ENCODE results near the gene PRRT1. TPM values are rescaled to one million over a fixed set of nuclear protein-coding genes. Genes with fewer than 3 reads are reported as not detected.

Gene PRRT1
- total and polyA plus RNA-seq, 4 donors, result 0.08 to 0.24 (median 0.19) TPM; not detected in 1

GRCh38 chr6:32131439-32131948 is 20.2 kb downstream of the PRRT1 start:
- H3K4me3 ChIP-seq (ENCODE audit: low read depth in 1 of 3, low read length in 3 of 3), result no peak overlapping the region
- H3K27ac ChIP-seq (ENCODE audit: low read depth in 1 of 2, low read length in 2 of 2), result no peak overlapping the region
- H3K4me1 ChIP-seq (ENCODE audit: control insufficient read depth in 4 of 4, insufficient read depth in 4 of 4, low read length in 3 of 4), result peaks cover 3 to 28% (median 24%) of the 10 kb centered on the region in 4 donors
- no peak overlapping the region for H3K9ac ChIP-seq (ENCODE audit: low read depth in 1 of 2, low read length in 2 of 2)
- DNase-seq (ENCODE audit: low spot score), result no peak
- no peaks in the 10 kb centered on the region for H3K9me3 ChIP-seq (ENCODE audit: control insufficient read depth in 4 of 4, low read length in 3 of 4)
- TF ChIP-seq ATF3 (IDR thresholded peaks at IDR 0.05) (no peak), HNF4G (IDR thresholded peaks at IDR 0.05) (no peak)
- H3K36me3 ChIP-seq (ENCODE audit: control insufficient read depth in 4 of 4, insufficient read depth in 3 of 4, low read depth in 1 of 4, low read length in 3 of 4), result no peaks in the 10 kb centered on the region
- WGBS, result 85% methylated on average over 14 of the region's 14 CpGs
- no peaks in the 10 kb centered on the region for H3K27me3 ChIP-seq (ENCODE audit: control insufficient read depth in 4 of 4, insufficient read depth in 4 of 4, low read length in 3 of 4)

- Histone ChIP-seq H3K9ac (ENCODE audit: low read depth in 1 of 2, low read length in 2 of 2) (peak overlapping the region in 1 of 2 donors; percentile 56), H3K9me3 (ENCODE audit: control insufficient read depth in 4 of 4, low read length in 3 of 4) (no peaks in the 10 kb centered on the region), H3K4me1 (ENCODE audit: control insufficient read depth in 4 of 4, insufficient read depth in 4 of 4, low read length in 3 of 4) (peaks cover 3 to 28% (median 24%) of the 10 kb centered on the region in 4 donors), H3K36me3 (ENCODE audit: control insufficient read depth in 4 of 4, insufficient read depth in 3 of 4, low read depth in 1 of 4, low read length in 3 of 4) (peaks cover 2 to 9% (median 8%) of the 10 kb centered on the region in 4 donors), H3K4me3 (ENCODE audit: low read depth in 1 of 3, low read length in 3 of 3) (peak overlapping the region; percentile 62 to 71 (median 65)), H3K27ac (ENCODE audit: low read depth in 1 of 2, low read length in 2 of 2) (peak overlapping the region; percentile 93), H3K27me3 (ENCODE audit: control insufficient read depth in 4 of 4, insufficient read depth in 4 of 4, low read length in 3 of 4) (no peaks in the 10 kb centered on the region)
- DNase-seq (ENCODE audit: low spot score), result no peak
- 41% methylated on average over 22 of the region's 22 CpGs for WGBS
- TF ChIP-seq ATF3 (IDR thresholded peaks at IDR 0.05) (no peak), CTCF (IDR thresholded peaks at IDR 0.05; ENCODE audit: low read depth, low read length, missing input control) (no peak), GABPA (IDR thresholded peaks at IDR 0.05 in 1 of 2, conservative IDR thresholded peaks at IDR 0.05 in 1 of 2) (no peak), HNF4A (conservative IDR thresholded peaks at IDR 0.05) (peak in 1 of 2 donors; percentile 9)
Observed at GRCh38 chr6:32129297-32130088, 22.2 kb downstream of the PRRT1 start.

GRCh38 chr6:32128751-32129296 is 22.9 kb downstream of the PRRT1 start:
- 91% methylated on average over 13 of the region's 13 CpGs for WGBS
- Histone ChIP-seq H3K36me3 (ENCODE audit: control insufficient read depth in 4 of 4, insufficient read depth in 3 of 4, low read depth in 1 of 4, low read length in 3 of 4) (peaks cover 2 to 12% (median 10%) of the 10 kb centered on the region in 4 donors), H3K9me3 (ENCODE audit: control insufficient read depth in 4 of 4, low read length in 3 of 4) (no peaks in the 10 kb centered on the region), H3K4me1 (ENCODE audit: control insufficient read depth in 4 of 4, insufficient read depth in 4 of 4, low read length in 3 of 4) (peaks cover 3 to 28% (median 24%) of the 10 kb centered on the region in 4 donors), H3K27ac (ENCODE audit: low read depth in 1 of 2, low read length in 2 of 2) (peak overlapping the region in 1 of 2 donors; percentile 19), H3K4me3 (ENCODE audit: low read depth in 1 of 3, low read length in 3 of 3) (peak overlapping the region; percentile 23 to 65 (median 62)), H3K9ac (ENCODE audit: low read depth in 1 of 2, low read length in 2 of 2) (no peak overlapping the region), H3K27me3 (ENCODE audit: control insufficient read depth in 4 of 4, insufficient read depth in 4 of 4, low read length in 3 of 4) (no peaks in the 10 kb centered on the region)
- TF ChIP-seq FOXA1 (IDR thresholded peaks at IDR 0.05) (no peak), RAD21 (IDR thresholded peaks at IDR 0.05) (no peak), HNF4A (conservative IDR thresholded peaks at IDR 0.05) (no peak), ATF3 (IDR thresholded peaks at IDR 0.05) (no peak), YY1 (IDR thresholded peaks at IDR 0.05) (no peak)
- no peak for DNase-seq (ENCODE audit: low spot score)

Measured in liver (tissue), 9 donors.